ENCODE data around the gene ROBO1.
"Not testable (repeated sequence)": the region's sequence is repeated elsewhere in the genome, so short reads cannot be mapped to it uniquely, and the experiment has no call there.

Gene ROBO1

DNA sequence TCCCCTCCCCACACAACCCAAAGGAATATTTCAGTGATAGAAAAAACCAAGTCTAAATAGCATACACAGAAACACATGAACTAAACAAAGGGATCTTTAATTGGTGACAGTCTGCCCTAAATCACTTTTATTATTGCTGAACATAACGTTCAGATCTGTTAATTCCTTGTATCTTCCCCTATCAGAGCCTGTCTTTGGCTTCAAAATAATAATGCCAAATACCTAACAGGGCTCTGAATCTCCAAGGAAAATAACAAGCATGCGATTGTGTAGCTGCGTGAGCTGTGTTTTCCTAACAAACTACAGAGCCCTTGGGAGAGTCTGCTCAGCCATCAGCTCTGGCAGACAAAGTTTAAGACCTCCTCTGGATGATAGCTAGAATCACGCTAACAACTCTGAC lies 1010.1 kb downstream of the ROBO1 start:
- DNase-seq: no peak

DNA sequence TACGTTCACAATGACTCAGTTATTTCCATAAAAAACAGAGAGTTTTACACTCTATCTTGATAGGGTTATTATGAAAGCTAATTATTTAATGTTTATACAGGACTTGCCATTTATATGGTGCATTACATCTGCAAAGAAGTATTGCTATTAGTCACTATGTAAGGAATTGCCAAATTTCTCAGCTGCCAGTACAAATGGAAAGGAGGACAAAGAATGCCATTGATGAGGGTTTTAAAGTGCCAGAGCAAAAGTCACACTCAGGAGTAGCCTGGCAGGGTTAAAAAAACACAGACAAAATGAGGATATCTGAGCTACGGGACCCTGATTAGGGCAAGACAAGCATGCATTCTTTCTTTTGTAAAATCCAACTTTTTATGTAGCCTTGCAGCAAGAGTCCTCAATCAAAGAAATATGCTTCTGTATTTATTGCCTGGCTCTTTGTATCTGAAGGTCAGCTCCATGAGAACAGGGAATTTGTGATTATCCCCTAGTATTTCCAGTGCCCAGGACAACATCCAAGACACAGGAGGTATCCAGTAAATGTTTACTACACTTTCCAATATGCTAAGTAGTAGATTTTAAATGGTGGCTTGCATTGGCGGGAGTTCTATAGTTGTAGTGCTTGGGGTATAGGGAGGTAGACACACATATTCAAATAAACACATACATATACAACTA lies 1013.6 kb downstream of the ROBO1 start:
- no peak for DNase-seq

DNA sequence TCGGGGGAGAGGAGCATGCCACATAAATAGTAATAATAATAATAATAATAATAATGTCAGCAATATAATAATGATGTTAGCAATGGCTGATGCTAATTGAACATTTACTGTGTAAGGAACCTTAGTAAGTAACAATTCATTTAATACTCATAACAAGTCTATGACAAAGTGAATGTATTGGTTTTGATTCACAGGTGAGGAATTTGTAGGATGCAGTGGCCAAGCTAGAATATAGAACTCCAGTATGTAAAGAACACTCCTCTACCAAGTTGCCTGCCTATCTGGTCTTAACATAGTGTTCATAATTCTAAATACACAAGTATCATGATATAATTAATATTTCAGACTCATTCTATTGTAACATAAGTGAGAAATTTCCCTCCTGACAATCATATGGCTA lies 1016.5 kb downstream of the ROBO1 start:
- DNase-seq: no peak

DNA sequence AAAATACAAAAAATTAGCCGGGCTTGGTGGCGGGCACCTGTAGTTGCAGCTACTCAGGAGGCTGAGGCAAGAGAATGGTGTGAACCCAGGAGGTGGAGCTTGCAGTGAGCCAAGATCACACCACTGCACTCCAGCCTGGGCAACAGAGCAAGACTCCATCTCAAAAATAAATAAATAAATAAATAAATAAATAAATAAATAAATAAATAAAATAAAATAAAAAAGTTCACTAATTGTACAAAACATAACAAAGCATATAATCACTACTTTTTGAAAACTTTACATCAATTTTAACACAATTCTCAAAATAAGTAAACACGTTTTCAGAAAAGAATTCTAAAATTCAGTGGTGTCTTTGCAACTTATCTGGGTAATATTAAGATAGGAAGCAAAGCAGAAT lies 1017.5 kb downstream of the ROBO1 start:
- DNase-seq: not testable (repeated sequence)

DNA sequence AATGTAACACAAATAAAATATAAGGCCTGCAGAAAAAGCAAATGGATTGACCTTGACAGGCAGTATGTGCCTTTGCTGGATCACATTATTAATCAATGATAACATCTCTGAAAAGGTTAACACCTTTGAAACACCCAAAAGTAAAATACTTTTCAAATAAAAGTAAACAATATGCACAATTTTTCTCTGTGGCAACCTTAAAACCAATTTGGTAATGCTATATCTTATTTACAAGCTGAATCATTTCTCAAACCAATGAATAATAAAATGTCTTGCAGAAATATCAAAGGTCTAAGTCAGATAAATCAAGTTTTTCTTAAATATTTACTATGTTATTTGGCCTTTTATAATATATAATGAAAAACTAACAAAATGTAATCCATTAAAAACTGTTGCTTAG lies 1018.7 kb downstream of the ROBO1 start:
- no peak for DNase-seq

DNA sequence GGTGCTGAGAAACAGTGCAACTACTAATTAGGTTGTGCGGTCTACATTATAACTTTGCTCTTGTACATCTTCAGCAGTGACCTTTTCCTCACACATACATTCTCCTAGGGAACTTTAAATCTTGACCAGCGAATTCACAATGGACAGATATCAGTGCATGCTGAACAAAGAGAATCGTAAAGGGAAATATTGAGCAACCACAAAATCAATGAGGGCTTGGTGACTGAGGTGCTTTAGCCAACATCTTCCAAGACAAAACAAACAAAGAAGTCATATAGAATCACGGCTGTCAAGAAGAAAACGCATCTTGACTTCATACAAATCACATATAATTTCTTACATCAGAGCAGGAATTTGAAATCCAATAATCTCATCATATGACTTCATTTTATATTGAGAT lies 1022.0 kb downstream of the ROBO1 start:
- no peak for DNase-seq

DNA sequence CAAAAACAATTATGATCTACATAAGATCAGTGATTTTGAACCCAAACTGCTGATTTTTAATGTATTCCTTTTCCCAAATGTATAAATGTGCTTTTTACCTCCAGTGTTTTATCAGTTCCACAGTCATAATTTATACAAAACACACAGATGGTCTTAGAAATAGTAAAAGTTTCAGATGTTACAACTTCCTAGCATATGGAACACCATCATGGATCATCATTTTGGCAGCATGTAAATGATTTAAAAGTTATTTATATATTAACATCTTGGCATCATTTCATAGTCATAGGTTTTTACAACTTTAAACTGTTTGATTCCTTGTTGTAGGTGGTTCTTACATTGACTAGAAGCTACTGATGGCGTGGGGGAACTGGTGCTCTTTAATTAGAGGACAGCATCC lies 1025.3 kb downstream of the ROBO1 start:
- no peak for DNase-seq

DNA sequence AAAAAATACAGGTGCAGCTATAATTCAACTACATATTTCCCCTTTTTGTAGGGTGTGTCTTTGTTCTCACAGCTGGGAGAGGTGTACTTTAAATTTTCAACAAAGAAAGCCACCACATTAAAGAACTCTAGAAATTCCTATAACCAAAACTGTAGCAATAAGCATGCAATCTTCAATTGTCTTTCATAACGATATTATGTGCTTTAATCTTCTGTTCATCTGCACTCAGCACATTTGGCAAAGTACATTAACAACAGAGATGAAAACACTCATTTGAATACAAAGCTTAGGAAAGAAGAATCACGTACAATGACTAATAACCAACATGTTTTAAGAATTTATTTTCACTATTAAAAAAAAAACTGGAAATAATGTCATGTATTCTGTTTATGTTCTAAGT lies 1025.8 kb downstream of the ROBO1 start:
- no peak for DNase-seq

DNA sequence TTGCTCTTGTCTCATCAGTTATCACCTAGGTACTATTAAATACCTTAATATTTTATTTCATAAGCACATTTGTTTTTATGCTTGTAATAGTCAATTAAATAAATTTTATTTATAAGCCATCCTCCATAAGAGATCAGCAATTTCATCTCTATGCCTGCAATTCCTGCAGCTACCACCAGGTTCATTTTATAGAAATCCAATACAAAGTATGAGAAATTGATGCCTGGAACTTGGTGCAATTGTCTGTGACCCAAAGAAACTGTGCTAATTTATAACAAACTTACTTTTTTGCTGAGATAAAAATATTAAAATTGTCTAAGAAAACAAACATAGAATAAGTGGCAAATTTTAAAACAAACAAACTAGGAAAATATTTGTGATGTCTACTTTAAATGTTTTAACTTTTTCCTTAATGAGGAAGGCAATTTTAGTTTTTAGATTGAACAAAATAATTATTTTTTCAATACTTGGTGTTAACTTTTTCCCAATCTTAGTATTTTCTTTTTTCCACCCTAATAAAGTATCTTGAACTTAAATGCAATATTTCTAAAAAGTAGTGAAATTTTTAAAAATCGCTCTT lies 1026.6 kb downstream of the ROBO1 start:
- no peak for DNase-seq

DNA sequence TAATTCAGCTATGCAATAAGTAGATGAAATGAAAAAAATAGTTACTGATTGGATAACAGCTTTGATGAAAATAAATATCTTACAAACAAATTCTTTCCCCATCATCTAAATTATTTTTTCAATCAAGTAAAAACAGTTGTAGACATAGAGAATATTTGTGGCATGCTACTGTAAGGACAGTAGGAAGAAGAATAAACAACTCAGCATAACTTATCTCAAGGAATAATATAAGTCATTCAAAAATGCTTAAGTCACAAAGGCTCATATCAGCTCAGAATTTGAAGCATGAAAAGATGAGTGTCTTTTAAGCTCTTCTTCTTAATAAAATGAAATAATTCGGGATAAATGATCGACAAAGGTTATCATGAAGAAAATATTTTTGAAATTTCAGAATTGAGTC lies 1029.0 kb downstream of the ROBO1 start:
- no peak for DNase-seq

DNA sequence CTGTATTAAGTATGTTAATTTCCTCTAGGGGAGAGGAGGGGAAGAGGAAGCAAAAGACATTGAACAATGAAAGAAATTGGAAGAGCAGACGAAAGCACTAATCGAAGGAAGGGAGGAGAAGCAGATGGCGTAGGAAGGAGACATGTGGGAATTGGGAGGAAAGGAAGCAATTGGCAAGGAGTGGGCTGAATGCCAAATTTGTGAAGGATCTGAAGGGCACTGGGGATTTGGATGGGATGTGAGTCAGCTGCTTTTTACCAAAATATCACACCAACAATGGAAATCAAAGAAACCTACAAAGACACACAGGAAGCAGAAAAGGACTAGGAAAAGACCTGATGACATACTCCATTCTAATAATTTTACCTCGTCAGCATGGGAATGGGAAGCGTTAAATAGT lies 1029.8 kb downstream of the ROBO1 start:
- DNase-seq: no peak

DNA sequence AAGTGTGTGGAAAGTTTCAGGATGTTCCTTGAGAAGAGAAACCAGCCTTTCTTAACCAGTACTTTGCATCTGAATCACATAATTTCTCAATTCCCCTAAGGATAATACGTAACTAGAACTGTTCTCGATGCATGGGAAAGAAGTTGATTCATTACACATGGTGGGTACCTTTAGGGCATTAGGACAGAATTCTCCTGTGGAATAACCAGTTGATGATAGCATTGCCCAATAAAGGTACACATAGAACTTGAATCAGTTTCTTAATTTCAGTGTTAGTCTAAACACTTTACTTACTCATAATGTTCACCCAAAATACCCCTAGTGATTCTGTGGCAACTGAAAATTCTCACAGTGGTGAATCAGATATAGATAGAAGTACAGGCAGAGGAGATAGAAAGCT lies 1030.9 kb downstream of the ROBO1 start:
- no peak for DNase-seq

DNA sequence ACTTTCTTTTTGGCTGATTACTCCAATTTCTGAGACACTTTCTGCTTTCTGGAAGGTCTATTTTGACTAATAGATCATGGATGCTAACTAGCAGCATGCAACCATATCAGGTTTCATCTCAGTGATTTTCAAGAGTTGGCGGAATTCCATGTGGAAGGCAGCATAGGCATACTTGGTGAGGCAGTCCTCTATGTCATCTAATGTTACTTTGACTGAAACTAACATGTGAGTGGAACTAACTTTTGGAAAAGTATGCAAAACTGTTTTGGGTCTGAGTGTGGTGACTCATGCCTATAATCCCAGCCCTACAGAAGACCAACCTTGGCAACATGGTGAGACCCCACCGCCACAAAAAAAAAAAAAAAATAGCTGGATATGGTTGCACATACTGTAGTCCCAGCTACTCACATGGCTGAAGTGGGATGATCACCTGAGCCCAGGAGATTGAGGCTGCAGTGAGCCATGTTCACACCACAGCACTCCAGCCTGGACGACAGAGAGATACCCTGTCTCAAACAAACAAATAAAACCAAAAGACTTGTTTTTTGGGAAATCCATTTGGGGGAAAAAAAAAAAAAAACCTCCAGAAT lies 1033.7 kb downstream of the ROBO1 start:
- no peak for DNase-seq

DNA sequence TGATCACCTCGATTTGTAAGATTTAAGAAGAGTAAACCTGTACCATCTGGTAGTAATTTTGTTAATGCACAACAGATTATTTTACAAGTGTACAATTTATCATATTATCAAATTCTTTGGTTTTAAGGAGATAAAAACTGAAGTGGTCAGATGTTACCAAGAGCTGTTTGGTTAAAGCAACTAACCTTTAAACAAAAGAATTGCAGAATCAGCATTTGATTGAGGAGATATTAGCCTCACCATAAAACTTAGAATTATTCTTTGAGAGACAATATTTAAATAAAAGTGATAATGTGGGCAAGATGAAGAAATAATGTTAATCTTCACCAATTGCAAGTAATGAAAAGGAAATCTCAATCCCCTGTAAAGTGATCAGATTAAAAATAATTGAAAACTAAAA lies 1034.9 kb downstream of the ROBO1 start:
- DNase-seq: no peak

DNA sequence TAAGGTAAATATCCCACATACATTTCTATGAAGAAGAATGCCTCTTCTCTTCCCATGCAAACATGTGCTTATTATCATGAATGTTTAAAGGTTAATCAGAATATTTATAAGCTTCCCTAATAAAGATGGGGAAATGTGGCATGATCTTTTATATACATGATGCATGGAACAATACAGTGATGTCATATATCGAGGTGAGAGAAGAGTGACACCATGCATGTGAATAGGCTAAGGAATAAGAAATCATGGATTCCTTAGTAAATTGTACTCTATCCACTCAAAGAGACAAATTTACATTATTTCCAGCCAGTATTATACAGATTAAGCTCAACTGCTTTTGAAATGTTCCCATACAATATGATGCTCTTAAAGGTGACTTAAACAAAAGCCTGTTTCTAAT lies 1035.3 kb downstream of the ROBO1 start:
- DNase-seq: no peak

DNA sequence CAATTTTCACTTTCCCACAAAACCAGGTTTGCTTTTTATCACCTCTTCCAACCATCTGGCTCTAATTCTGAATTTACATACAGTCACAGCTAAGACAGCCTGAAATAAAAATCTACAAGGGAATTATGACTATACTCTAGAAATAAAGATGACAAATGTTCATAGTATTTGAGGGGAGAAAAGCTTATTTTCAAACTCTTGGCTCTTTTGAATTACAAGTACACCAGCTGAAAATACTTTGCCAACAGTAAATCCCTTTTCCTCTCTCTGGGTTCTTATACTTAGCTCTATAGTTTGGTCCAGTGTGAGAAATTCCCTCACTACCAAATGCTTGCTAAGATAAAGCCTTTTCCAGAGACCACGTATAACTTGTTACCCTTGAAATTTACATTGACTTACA lies 1037.9 kb downstream of the ROBO1 start:
- no peak for DNase-seq

DNA sequence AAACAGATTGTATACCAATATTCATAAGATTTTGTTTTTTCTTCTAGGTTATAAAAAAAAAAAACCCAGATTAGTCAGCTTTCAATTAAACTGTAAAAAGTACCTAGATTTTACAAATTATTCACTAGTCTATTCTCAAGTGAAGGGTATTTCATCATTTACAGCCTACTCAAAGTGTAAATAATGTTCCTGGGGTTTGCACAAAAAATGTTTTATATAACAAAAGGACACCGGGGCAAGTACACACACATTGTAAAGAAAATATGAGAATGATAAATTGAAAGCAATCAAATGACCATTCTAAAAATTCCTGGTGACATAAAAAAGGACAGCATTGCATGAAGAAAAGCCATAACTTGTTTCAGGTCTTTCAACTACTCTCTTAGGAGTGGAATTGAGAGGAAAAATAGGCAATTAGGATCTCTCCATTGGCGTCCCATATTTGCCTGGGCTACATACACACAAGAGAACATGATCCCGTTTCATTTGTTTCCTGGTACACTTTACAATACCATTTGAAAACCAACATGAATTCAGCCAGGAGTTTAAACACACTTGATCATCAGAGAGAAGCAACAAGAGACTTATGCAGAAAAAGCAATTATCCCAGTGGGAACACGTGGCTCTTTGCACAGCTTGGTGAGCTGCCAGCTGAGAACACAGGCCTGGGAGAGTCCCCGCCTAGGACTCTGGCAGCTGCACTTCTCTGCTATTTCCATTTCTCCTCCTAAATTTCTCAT lies 1039.2 kb downstream of the ROBO1 start:
- no peak for DNase-seq

DNA sequence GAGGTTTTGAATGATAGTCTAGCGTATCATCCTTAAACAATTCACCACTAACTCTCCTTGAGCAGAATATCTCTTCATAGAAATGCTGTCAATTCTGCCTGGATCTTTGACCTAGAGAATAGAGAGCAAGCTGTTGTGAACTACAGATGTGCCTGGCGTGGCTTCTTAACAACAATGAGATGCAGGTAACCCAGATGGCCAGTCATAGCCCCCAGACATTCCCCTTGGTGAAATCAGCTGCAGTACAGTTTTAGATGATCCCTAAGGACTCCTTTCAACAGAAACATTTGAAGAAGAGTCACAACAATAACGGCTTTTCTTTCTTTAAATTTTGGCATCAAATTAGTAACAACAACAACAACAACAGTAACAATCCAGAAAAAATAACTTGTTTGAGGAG lies 1041.3 kb downstream of the ROBO1 start:
- DNase-seq: no peak

DNA sequence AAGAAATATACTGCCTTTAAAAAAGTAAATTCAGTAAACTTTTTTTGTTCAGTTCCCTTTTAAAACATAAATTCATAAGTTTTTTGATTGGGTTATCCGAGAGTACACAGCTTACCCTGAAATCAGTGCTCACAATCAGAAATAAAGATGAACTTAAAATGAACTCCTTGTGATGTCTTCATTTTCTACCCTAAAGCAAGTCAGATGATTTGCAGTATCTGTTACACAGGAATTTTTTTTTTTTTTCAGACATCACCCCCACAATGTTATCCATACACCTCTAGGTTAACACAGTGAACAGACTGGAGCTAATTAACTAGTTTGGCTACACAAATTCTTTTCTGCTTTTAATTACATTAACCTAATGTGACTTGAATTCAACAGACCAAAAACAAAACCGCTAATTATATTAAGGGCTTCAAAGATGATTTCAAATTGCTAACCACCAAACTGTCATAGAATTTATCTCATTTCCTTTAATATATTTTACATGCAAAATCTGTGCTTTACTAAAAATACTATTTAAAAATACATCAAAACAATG lies 1042.0 kb downstream of the ROBO1 start:
- DNase-seq: no peak

DNA sequence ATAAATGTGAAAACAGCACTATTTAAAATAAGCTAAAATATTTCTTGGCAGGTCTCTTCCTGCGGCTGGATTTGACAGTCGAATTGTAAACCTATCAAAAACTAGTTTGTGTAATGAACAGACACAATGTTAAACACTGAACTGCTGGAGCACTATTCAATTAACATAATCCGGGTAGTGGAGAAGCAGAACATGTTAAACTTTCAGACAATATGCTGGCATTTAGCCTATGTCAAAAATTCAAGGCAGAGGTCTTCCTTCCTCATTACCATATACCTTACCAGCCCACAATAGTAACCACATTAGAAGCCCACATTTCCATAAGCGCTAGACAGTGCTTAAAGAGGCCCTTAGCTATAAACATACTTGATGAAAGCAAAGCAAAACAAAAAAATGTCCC lies 1042.9 kb downstream of the ROBO1 start:
- DNase-seq: no peak

DNA sequence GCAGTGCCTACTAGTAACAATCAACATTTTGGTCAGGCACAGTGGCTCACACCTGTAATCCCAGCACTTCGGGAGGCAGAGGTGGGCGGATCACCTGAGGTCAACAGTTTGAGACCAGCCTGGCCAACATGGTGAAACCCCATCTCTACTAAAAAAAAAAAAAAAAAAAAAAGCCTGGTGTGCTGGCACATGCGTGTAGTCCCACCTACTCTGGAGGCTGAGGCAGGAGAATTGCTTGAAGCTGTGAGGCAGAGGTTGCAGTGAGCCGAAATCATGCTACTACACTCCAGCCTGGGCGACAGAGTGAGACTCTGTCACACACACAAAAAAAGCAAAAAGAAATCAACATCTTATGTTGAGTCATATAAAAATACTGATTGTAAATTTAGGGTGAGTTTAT lies 1043.4 kb downstream of the ROBO1 start:
- DNase-seq: not testable (repeated sequence)

DNA sequence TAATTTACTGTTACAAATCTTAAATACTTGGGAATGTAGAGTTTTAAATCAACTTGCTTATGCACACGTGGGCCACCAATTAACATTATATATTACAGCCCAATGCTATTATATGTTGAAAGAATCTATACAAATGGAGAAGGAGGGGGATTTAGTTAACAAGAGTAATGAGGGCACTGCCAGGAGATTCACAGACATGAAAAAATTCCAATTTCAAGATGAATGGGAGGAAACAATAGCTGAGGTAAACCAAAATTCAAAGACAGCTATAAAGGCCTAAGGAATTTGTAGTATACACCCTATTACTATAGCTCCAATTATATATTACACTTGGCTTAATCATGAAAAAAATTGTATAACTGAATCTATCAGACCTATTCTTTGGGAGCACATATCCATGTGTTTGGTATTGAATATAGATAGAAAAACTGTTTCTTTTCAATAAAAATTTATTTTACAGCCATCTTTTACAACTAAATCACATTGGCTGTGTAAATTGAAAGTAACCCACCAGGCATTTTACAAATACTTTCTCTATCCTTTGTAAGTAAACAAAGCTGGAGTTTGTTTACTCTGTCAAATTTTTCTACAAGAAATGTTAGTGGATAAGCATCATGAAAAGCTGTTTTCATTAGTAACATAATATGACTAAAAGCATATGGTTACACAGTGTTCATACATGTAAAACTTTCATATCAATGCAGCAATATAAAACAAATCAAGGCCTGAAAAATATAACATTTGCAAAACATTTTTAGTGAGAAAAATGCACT lies 1045.8 kb downstream of the ROBO1 start:
- DNase-seq: no peak

DNA sequence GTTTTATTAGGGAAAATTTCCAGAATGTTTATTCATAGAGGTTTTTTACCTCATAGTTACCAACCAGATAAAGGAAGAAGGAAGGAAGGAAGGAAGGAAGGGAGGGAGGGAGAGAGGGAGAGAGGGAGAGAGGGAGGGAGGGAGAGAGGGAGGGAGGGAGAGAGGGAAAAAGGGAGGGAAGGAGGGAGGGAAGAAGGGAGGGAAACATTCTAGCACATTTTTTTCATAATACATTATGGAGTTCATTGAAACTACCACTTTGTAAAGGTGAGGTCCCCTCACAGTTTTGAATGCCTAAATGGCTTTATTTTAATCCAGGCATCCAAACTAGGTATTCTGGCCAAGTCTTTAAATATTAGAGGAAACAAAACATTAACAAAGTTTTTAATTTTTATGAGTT lies 1049.1 kb downstream of the ROBO1 start:
- no peak for DNase-seq

Measured in RPMI8226 (cell line).